ENCODE results near the gene MACROD2.
A peak's percentile ranks its signal among the peaks of the same experiment; 100 is the strongest.

The MACROD2 gene

GRCh38 chr20:15642676-15643075, 1647.4 kb downstream of the MACROD2 start:
- H3K9me3 ChIP-seq = no peaks in the 10 kb centered on the region
- no peaks in the 10 kb centered on the region for H3K36me3 ChIP-seq
- H3K27me3 ChIP-seq = no peaks in the 10 kb centered on the region
- H3K4me1 ChIP-seq = no peaks in the 10 kb centered on the region
- no peak overlapping the region for H3K4me3 ChIP-seq (ENCODE audit: low read depth, low read length)
- no peak for DNase-seq
- TF ChIP-seq CTCF (IDR thresholded peaks at IDR 0.05; ENCODE audit: low read depth, low read length) = no peak

- TF ChIP-seq CTCF (IDR thresholded peaks at IDR 0.05; ENCODE audit: low read depth, low read length) = peak; percentile 70
- no peaks in the 10 kb centered on the region for H3K4me1 ChIP-seq
- H3K9me3 ChIP-seq = no peaks in the 10 kb centered on the region
- DNase-seq = peak; percentile 19
- H3K36me3 ChIP-seq = no peaks in the 10 kb centered on the region
- H3K4me3 ChIP-seq (ENCODE audit: low read depth, low read length) = no peak overlapping the region
- H3K27me3 ChIP-seq = no peaks in the 10 kb centered on the region
Measured at GRCh38 chr20:15643713-15644112, 1648.4 kb downstream of the MACROD2 start.

GRCh38 chr20:15645816-15646215, 1650.5 kb downstream of the MACROD2 start:
- no peak for TF ChIP-seq CTCF (IDR thresholded peaks at IDR 0.05; ENCODE audit: low read depth, low read length)
- H3K9me3 ChIP-seq = no peaks in the 10 kb centered on the region
- peaks cover 7% of the 10 kb centered on the region; the same call in 1 of the 2 replicates for H3K4me1 ChIP-seq
- H3K4me3 ChIP-seq (ENCODE audit: low read depth, low read length) = no peak overlapping the region
- DNase-seq = no peak
- H3K27me3 ChIP-seq = no peaks in the 10 kb centered on the region
- H3K36me3 ChIP-seq = no peaks in the 10 kb centered on the region

GRCh38 chr20:15653396-15654207, 1658.3 kb downstream of the MACROD2 start:
- H3K4me3 ChIP-seq (ENCODE audit: low read depth, low read length) = no peak overlapping the region
- H3K4me1 ChIP-seq = peaks cover 11% of the 10 kb centered on the region; the same call in 1 of the 2 replicates
- H3K9me3 ChIP-seq = no peaks in the 10 kb centered on the region
- H3K27me3 ChIP-seq = no peaks in the 10 kb centered on the region
- H3K36me3 ChIP-seq = no peaks in the 10 kb centered on the region
- DNase-seq = no peak
- no peak for TF ChIP-seq CTCF (IDR thresholded peaks at IDR 0.05; ENCODE audit: low read depth, low read length)

GRCh38 chr20:15654208-15654649, 1658.9 kb downstream of the MACROD2 start:
- TF ChIP-seq CTCF (IDR thresholded peaks at IDR 0.05; ENCODE audit: low read depth, low read length) = peak; percentile 82
- peak; percentile 62 for DNase-seq

DNA sequence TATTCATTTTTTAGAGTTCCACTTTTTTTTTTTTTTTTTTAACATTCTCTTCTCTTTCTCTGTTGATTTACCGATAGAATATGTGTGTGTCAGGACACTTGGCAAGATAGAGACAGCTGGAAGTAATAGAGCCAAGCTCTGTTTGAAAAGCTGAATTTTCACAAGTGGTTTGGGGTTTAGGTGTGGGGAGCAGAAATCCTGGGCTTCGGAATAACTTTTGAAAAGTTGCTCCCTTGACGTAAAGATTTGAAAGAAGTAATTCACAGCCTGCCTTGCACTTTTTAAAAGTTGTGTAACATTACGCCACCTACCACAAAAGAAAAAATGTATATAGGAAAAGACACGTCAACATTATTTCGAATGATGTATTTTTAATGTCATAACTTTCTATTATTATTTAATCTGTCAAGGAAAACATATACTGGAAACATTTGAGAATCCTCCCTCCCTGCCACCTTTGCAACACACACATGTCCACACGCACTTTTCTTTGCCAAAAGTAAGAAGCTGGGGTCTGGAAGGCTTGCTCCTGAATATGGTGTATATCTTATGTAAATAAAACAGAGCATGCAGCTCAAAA, 1660.1 kb downstream of the MACROD2 start:
- Histone ChIP-seq H3K27me3 (no peaks in the 10 kb centered on the region), H3K36me3 (no peaks in the 10 kb centered on the region), H3K4me3 (ENCODE audit: low read depth, low read length) (no peak overlapping the region), H3K9me3 (no peaks in the 10 kb centered on the region), H3K4me1 (peaks cover 9% of the 10 kb centered on the region; the same call in 1 of the 2 replicates)
- TF ChIP-seq CTCF (IDR thresholded peaks at IDR 0.05; ENCODE audit: low read depth, low read length) = no peak
- no peak for DNase-seq

More at GRCh38 chr20:15654208-15654649, 1658.9 kb downstream of the MACROD2 start:
- Histone ChIP-seq H3K4me3 (ENCODE audit: low read depth, low read length) (no peak overlapping the region), H3K4me1 (peaks cover 11% of the 10 kb centered on the region; the same call in 1 of the 2 replicates), H3K9me3 (no peaks in the 10 kb centered on the region), H3K27me3 (no peaks in the 10 kb centered on the region), H3K36me3 (no peaks in the 10 kb centered on the region)
